H1 (cell line): ENCODE measurements around the gene UNC13C. TPM values are rescaled to one million over a fixed set of nuclear protein-coding genes. Genes with fewer than 3 reads are reported as not detected.

Experiments used
- CTCF ChIA-PET: fragments of 300-600 bp; sonication (Branson Sonifier 250); formaldehyde crosslinking; loops from one replicate; lab custom pipeline; 2021; ENCODE audit not compliant: partially characterized antibody; lab: Charles Lee
- POLR2A ChIA-PET: fragments of 300-600 bp; sonication (Branson Sonifier 250); formaldehyde crosslinking; loops from one replicate; lab custom pipeline; 2021; ENCODE audit warnings: inconsistent platforms; ENCODE audit not compliant: partially characterized antibody; lab: Charles Lee
- DNase-seq, 2 experiments: peaks; one replicate each; pipeline versions ENCODE4 v3.0.0 to v3.0.0-alpha.2; 2010 to 2022; ENCODE audit warnings: low spot score in 2 of 2, low read depth in 1 of 2, mixed read lengths in 1 of 2
- FAIRE-seq: peaks from 2 replicates; lab custom pipeline; 2011; peaks lifted over from hg19 to GRCh38; lab: Jason Lieb, UNC
- H2AFZ ChIP-seq: 2 replicates; pipeline ENCODE4 v1.8.1; 2012; ENCODE audit warnings: low read length, inconsistent platforms
- H2AK5ac ChIP-seq: 2 replicates; pipeline ENCODE4 v1.6.1; 2013; ENCODE audit warnings: low read depth, low read length
- H2BK120ac ChIP-seq: replicated peaks from 2 replicates; pipeline ENCODE3; 2013; ENCODE audit warnings: low read depth, low read length, inconsistent platforms
- H2BK12ac ChIP-seq: 2 replicates; pipeline ENCODE4 v1.6.1; 2013; ENCODE audit warnings: low read depth, low read length
- H2BK15ac ChIP-seq: 2 replicates; pipeline ENCODE4 v1.6.1; 2013; ENCODE audit warnings: low read length
- H2BK20ac ChIP-seq: 2 replicates; pipeline ENCODE4 v1.6.1; 2013; ENCODE audit warnings: low read length
- H2BK5ac ChIP-seq: 2 replicates; pipeline ENCODE4 v1.6.1; 2013; ENCODE audit warnings: low read depth, low read length
- H3K14ac ChIP-seq: 2 replicates; pipeline ENCODE4 v1.6.1; 2013; ENCODE audit warnings: inconsistent platforms; ENCODE audit not compliant: insufficient read length
- H3K18ac ChIP-seq: 2 replicates; pipeline ENCODE4 v1.6.1; 2013; ENCODE audit warnings: low read length; ENCODE audit errors: extremely low read depth
- H3K23ac ChIP-seq: 2 replicates; pipeline ENCODE4 v1.6.1; 2013; ENCODE audit warnings: inconsistent platforms; ENCODE audit not compliant: insufficient read length
- H3K23me2 ChIP-seq: 2 replicates; pipeline ENCODE4 v1.6.1; 2013; ENCODE audit warnings: low read depth, low read length
- H3K27ac ChIP-seq: 2 replicates; pipeline ENCODE4 v1.6.1; 2011; ENCODE audit warnings: low read depth, low read length, inconsistent platforms
- H3K27me3 ChIP-seq, 4 experiments: replicated peaks in 1 of 4; 1 replicate in 1 of 4; 2 replicates in 3 of 4; pipeline versions ENCODE4 v1.6.1 to v1.8.1; 2011 to 2013; ENCODE audit warnings: low read length in 3 of 4, mild to moderate bottlenecking in 3 of 4, inconsistent platforms in 2 of 4, mixed read lengths in 2 of 4, moderate library complexity in 1 of 4; ENCODE audit not compliant: control insufficient read depth in 3 of 4, insufficient read depth in 3 of 4; ENCODE audit errors: extremely low read depth in 1 of 4
- H3K36me3 ChIP-seq, 4 experiments: 2 replicates each; pipeline versions ENCODE4 v1.6.1 to v1.8.1; 2011 to 2013; ENCODE audit warnings: mild to moderate bottlenecking in 4 of 4, low read length in 3 of 4, moderate library complexity in 2 of 4, control low read depth in 1 of 4, inconsistent platforms in 1 of 4; ENCODE audit not compliant: insufficient read depth in 4 of 4, control insufficient read depth in 2 of 4
- H3K4ac ChIP-seq: replicated peaks from 2 replicates; pipeline ENCODE3; 2013; ENCODE audit warnings: low read length, low read depth, mixed read lengths, inconsistent platforms; ENCODE audit not compliant: insufficient read length
- H3K4me1 ChIP-seq, 4 experiments: replicated peaks in 1 of 4; 1 replicate in 1 of 4; 2 replicates in 3 of 4; pipeline versions ENCODE4 v1.6.1 to v1.8.1; 2011 to 2013; ENCODE audit warnings: low read length in 3 of 4, inconsistent platforms in 2 of 4, mixed read lengths in 1 of 4; ENCODE audit not compliant: insufficient read depth in 4 of 4, control insufficient read depth in 3 of 4
- H3K4me2 ChIP-seq, 2 experiments: 2 replicates each; pipeline versions ENCODE4 v1.6.1 to v1.8.1; 2011 to 2013; ENCODE audit warnings: low read depth in 2 of 2, low read length in 2 of 2, control low read depth in 1 of 2, inconsistent platforms in 1 of 2, mild to moderate bottlenecking in 1 of 2; ENCODE audit not compliant: insufficient read depth in 1 of 2
- H3K4me3 ChIP-seq, 4 experiments: fragments of 200-600, 300-600 bp in 1 of 4; sonication (generic), shearing (Covaris generic), sonication (Bioruptor Twin) in 1 of 4; 2 replicates each; pipeline versions ENCODE4 v1.5.1 to v1.8.1; 2011 to 2016; ENCODE audit warnings: low read length in 4 of 4, low read depth in 3 of 4, control low read depth in 2 of 4, inconsistent platforms in 2 of 4, mild to moderate bottlenecking in 2 of 4, mixed read lengths in 1 of 4, moderate library complexity in 1 of 4; ENCODE audit not compliant: insufficient read depth in 2 of 4; ENCODE audit errors: extremely low read depth in 1 of 4
- H3K56ac ChIP-seq: replicated peaks from 2 replicates; pipeline ENCODE3; 2013; ENCODE audit warnings: low read depth, mild to moderate bottlenecking, mixed read lengths, low read length, inconsistent platforms; ENCODE audit not compliant: insufficient read length
- H3K79me1 ChIP-seq: 2 replicates; pipeline ENCODE4 v1.6.1; 2013; ENCODE audit warnings: low read depth, low read length, control low read depth
- H3K79me2 ChIP-seq, 2 experiments: 2 replicates each; pipeline versions ENCODE4 v1.6.1 to v1.8.1; 2012 to 2013; ENCODE audit warnings: low read length in 2 of 2, mild to moderate bottlenecking in 2 of 2, inconsistent platforms in 1 of 2; ENCODE audit not compliant: insufficient read depth in 2 of 2, control insufficient read depth in 1 of 2
- H3K9ac ChIP-seq, 4 experiments: replicated peaks in 1 of 4; 1 replicate in 1 of 4; 2 replicates in 3 of 4; pipeline versions ENCODE4 v1.6.1 to v1.8.1; 2011 to 2013; ENCODE audit warnings: low read depth in 3 of 4, low read length in 3 of 4, control low read depth in 2 of 4, mild to moderate bottlenecking in 2 of 4, moderate library complexity in 2 of 4, inconsistent platforms in 1 of 4; ENCODE audit errors: extremely low read depth in 1 of 4
- H3K9me3 ChIP-seq, 2 experiments: 2 replicates each; pipeline versions ENCODE4 v1.6.1 to v1.8.1; 2012 to 2013; ENCODE audit warnings: mild to moderate bottlenecking in 2 of 2, moderate library complexity in 2 of 2, control low read depth in 1 of 2, inconsistent platforms in 1 of 2, low read depth in 1 of 2, low read length in 1 of 2, mixed read lengths in 1 of 2; ENCODE audit not compliant: insufficient read depth in 2 of 2
- H4K20me1 ChIP-seq, 2 experiments: replicated peaks in 1 of 2; 2 replicates each; pipeline versions ENCODE3 to v1.8.1; 2011 to 2013; ENCODE audit warnings: inconsistent platforms in 2 of 2, low read length in 2 of 2, mild to moderate bottlenecking in 1 of 2; ENCODE audit not compliant: insufficient read depth in 2 of 2, control insufficient read depth in 1 of 2
- H4K5ac ChIP-seq: 2 replicates; pipeline ENCODE4 v1.6.1; 2013; ENCODE audit warnings: low read length, low read depth, mixed read lengths, inconsistent platforms; ENCODE audit not compliant: insufficient read length
- H4K8ac ChIP-seq: 2 replicates; pipeline ENCODE4 v1.8.0; 2013; ENCODE audit warnings: mild to moderate bottlenecking, moderate library complexity, low read length, inconsistent platforms; ENCODE audit not compliant: insufficient read depth; ENCODE audit errors: extremely low read depth
- H4K91ac ChIP-seq: replicated peaks from 2 replicates; pipeline ENCODE3; 2013; ENCODE audit warnings: low read length, mixed read lengths, inconsistent platforms; ENCODE audit not compliant: insufficient read length
- CTBP2 ChIP-seq: IDR thresholded peaks from 2 replicates; pipeline ENCODE4 v1.7.0; 2011; ENCODE audit warnings: borderline replicate concordance, mild to moderate bottlenecking, moderate library complexity, mixed read lengths, low read length; ENCODE audit not compliant: insufficient read depth, insufficient read length
- EGR1 ChIP-seq: IDR thresholded peaks from 2 replicates; pipeline ENCODE4 v1.6.1; 2011; ENCODE audit warnings: low read depth, low read length, borderline replicate concordance
- GABPA ChIP-seq: IDR thresholded peaks from 2 replicates; pipeline ENCODE4 v1.6.1; 2011; ENCODE audit warnings: mild to moderate bottlenecking, low read length, moderate library complexity, borderline replicate concordance; ENCODE audit not compliant: insufficient read depth
- KDM4A ChIP-seq: IDR thresholded peaks from one replicate; pipeline ENCODE4 v1.7.1; 2012; ENCODE audit warnings: low read depth, mild to moderate bottlenecking, moderate library complexity, low read length, inconsistent platforms; ENCODE audit not compliant: severe bottlenecking
- PHF8 ChIP-seq: fragments of 200-600 bp; sonication (generic); conservative IDR thresholded peaks from 2 replicates; pipeline ENCODE4 v1.7.1; 2012; ENCODE audit warnings: low read depth, mild to moderate bottlenecking, inconsistent platforms, low read length, moderate library complexity
- POLR2AphosphoS5 ChIP-seq: IDR thresholded peaks from 2 replicates; pipeline ENCODE4 v1.6.1; 2011; ENCODE audit warnings: low read depth, low read length
- RXRA ChIP-seq: IDR thresholded peaks from 2 replicates; pipeline ENCODE4 v1.6.1; 2011; ENCODE audit warnings: low read depth, mild to moderate bottlenecking, low read length, moderate library complexity; ENCODE audit not compliant: insufficient read depth
- SIX5 ChIP-seq: IDR thresholded peaks from 2 replicates; pipeline ENCODE4 v1.6.1; 2011; ENCODE audit warnings: mild to moderate bottlenecking, low read depth, low read length
- SP1 ChIP-seq: IDR thresholded peaks from 2 replicates; pipeline ENCODE4 v1.6.1; 2011; ENCODE audit warnings: low read depth, low read length
- TAF1 ChIP-seq: IDR thresholded peaks from 2 replicates; pipeline ENCODE4 v1.6.1; 2011; ENCODE audit warnings: mild to moderate bottlenecking, low read depth, low read length
- TAF7 ChIP-seq: optimal IDR thresholded peaks from 2 replicates; pipeline ENCODE3; 2011; ENCODE audit warnings: low read depth, mild to moderate bottlenecking, inconsistent platforms, low read length, moderate library complexity, borderline replicate concordance
- TEAD4 ChIP-seq: IDR thresholded peaks from 2 replicates; pipeline ENCODE4 v1.6.1; 2012; ENCODE audit warnings: low read depth, low read length, inconsistent platforms, mixed read lengths
- ZNF274 ChIP-seq: IDR thresholded peaks from 2 replicates; pipeline ENCODE4 v1.7.0; 2012; ENCODE audit warnings: low read length, borderline replicate concordance; ENCODE audit errors: extremely low read depth
- WGBS, 2 experiments: shearing (Covaris generic) in 1 of 2; methylation state at CpG; one replicate each; pipeline versions ENCODE4 v1.1.6 to v1.1.7; 2013 to 2015; ENCODE audit warnings: low lambda C conversion rate in 2 of 2, mixed read lengths in 2 of 2, inconsistent platforms in 1 of 2, low coverage in 1 of 2, missing lambda C conversion rate in 1 of 2; ENCODE audit not compliant: insufficient replicate concordance in 2 of 2, insufficient coverage in 1 of 2, insufficient read length in 1 of 2; ENCODE audit errors: extremely low coverage in 1 of 2, missing lambda C conversion rate in 1 of 2; 5-methylcytosine and 5-hydroxymethylcytosine counted together
- polyA plus RNA-seq, 7 experiments: library from polyadenylated mRNA; depleted of rRNA in 3 of 7; stranded (reverse) in 5 of 7; unstranded in 2 of 7; fragments of >200 nt in 5 of 7; fragments of 200-250 nt in 2 of 7; gene quantifications; 1 replicate in 5 of 7; 2 replicates in 1 of 7; 4 replicates in 1 of 7; pipeline versions ENCODE4 v1.2.1 to v1.2.3, GENCODE V29; 2011 to 2013; ENCODE audit warnings: missing spikeins in 2 of 7, mixed read lengths in 2 of 7
- total RNA-seq: library from RNA; stranded (reverse); fragmentation: NEBNext Ultra II Directional; extraction: Animal tissue kit (Norgen Biotek cat#: 25700); gene quantifications from 2 replicates; pipeline ENCODE4 v1.2.1, GENCODE V29; 2021

Gene UNC13C
- total and polyA plus RNA-seq, 2 of the 8 experiments (the other 6 are each of a cell fraction or from before 2014, with no cell fraction given) = 0.02 to 0.13 TPM

DNA sequence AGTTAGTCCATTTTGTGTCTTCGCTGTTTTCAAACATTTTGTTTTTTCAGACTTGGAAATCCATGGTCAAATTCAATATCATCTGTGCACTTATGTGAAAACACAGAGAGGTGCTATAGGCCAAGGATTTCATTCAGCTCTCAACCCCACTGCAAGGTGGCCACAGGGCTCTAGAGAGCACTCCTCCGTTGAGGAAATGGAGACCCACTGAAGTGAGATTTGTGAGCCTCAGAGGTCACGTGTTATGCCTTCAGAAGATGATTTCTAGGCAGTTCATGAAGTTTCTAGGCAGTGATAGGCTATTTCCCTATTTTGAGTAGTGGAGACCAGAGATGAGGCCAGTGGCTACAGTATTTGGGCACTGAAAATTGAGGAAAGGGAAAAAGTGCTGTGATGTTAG, 88.2 kb downstream of the UNC13C start:
- H2AK5ac ChIP-seq = no peak overlapping the region
- no peaks in the 10 kb centered on the region for H3K79me1 ChIP-seq
- H2AFZ ChIP-seq = no peak overlapping the region
- H2BK5ac ChIP-seq = no peak overlapping the region
- H4K8ac ChIP-seq = no peak overlapping the region
- peaks cover 9 to 32% of the 10 kb centered on the region in 2 experiments; a peak in 2 of 4 replicates for H3K9me3 ChIP-seq
- H3K23me2 ChIP-seq = no peaks in the 10 kb centered on the region
- ChIA-PET CTCF (interaction anchor here (0.6 to 2.5 kb wide), 2 partner anchors 16 to 167 kb away, joined by 4 to 16 read pairs; no protein-coding TSS in a partner anchor), POLR2A (no interaction called here)
- no peak overlapping the region for H4K91ac ChIP-seq
- no peaks in the 10 kb centered on the region for H3K36me3 ChIP-seq
- H3K4ac ChIP-seq = no peak overlapping the region
- no peaks in the 10 kb centered on the region for H3K4me1 ChIP-seq
- DNase-seq (no peak), FAIRE-seq (no peak)
- no peak overlapping the region for H3K23ac ChIP-seq
- H3K27me3 ChIP-seq = no peaks in the 10 kb centered on the region
- H3K14ac ChIP-seq = no peak overlapping the region
- H2BK20ac ChIP-seq = no peak overlapping the region
- H3K18ac ChIP-seq = no peak overlapping the region
- H4K5ac ChIP-seq = no peak overlapping the region
- H4K20me1 ChIP-seq = no peaks in the 10 kb centered on the region
- H3K27ac ChIP-seq = no peak overlapping the region
- no peak overlapping the region for H3K9ac ChIP-seq
- no peak overlapping the region for H3K4me3 ChIP-seq
- no peak overlapping the region for H3K4me2 ChIP-seq
- H2BK120ac ChIP-seq = no peak overlapping the region
- no peaks in the 10 kb centered on the region for H3K79me2 ChIP-seq
- no peak overlapping the region for H2BK12ac ChIP-seq
- WGBS, 2 experiments = 69% methylated on average over 3 of the region's 3 CpGs; no CpG with 5 or more reads in 1 of the 2 experiments
- no peak overlapping the region for H2BK15ac ChIP-seq
- H3K56ac ChIP-seq = no peak overlapping the region
- TF ChIP-seq SIX5 (no peak), TAF1 (no peak), EGR1 (no peak), CTBP2 (no peak), KDM4A (no peak), ZNF274 (no peak), GABPA (no peak), POLR2AphosphoS5 (no peak), SP1 (no peak), PHF8 (no peak), RXRA (no peak), TAF7 (no peak), TEAD4 (no peak)
